ENCODE measurements around the gene CALN1.

The CALN1 gene

GRCh38 chr7:72275382-72276070 is 136.6 kb downstream of the CALN1 start (continued):
- TF ChIP-seq, protein P1, sequence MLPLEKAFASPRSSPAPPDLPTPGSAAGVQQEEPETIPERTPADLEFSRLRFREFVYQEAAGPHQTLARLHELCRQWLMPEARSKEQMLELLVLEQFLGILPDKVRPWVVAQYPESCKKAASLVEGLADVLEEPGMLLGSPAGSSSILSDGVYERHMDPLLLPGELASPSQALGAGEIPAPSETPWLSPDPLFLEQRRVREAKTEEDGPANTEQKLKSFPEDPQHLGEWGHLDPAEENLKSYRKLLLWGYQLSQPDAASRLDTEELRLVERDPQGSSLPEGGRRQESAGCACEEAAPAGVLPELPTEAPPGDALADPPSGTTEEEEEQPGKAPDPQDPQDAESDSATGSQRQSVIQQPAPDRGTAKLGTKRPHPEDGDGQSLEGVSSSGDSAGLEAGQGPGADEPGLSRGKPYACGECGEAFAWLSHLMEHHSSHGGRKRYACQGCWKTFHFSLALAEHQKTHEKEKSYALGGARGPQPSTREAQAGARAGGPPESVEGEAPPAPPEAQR (tag by site-specific recombination; IDR thresholded peaks at IDR 0.05) = no peak
- TF ChIP-seq ZNF202 (tag by site-specific recombination; IDR thresholded peaks at IDR 0.05; ENCODE audit: borderline replicate concordance) (no peak), ZXDB (tag by site-specific recombination; IDR thresholded peaks at IDR 0.05) (no peak)

- CTCF ChIA-PET = interaction anchor here (0.6 kb wide), 1 partner anchor 513 kb away, joined by 3 read pairs; no protein-coding TSS in a partner anchor
- no peak overlapping the region for H3K27ac ChIP-seq (ENCODE audit: extremely low read depth, low read depth, low read length)
- TF ChIP-seq, protein P2, sequence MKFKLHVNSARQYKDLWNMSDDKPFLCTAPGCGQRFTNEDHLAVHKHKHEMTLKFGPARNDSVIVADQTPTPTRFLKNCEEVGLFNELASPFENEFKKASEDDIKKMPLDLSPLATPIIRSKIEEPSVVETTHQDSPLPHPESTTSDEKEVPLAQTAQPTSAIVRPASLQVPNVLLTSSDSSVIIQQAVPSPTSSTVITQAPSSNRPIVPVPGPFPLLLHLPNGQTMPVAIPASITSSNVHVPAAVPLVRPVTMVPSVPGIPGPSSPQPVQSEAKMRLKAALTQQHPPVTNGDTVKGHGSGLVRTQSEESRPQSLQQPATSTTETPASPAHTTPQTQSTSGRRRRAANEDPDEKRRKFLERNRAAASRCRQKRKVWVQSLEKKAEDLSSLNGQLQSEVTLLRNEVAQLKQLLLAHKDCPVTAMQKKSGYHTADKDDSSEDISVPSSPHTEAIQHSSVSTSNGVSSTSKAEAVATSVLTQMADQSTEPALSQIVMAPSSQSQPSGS (tag by site-specific recombination; IDR thresholded peaks at IDR 0.05; ENCODE audit: low read depth) = no peak
- TF ChIP-seq, protein P3, sequence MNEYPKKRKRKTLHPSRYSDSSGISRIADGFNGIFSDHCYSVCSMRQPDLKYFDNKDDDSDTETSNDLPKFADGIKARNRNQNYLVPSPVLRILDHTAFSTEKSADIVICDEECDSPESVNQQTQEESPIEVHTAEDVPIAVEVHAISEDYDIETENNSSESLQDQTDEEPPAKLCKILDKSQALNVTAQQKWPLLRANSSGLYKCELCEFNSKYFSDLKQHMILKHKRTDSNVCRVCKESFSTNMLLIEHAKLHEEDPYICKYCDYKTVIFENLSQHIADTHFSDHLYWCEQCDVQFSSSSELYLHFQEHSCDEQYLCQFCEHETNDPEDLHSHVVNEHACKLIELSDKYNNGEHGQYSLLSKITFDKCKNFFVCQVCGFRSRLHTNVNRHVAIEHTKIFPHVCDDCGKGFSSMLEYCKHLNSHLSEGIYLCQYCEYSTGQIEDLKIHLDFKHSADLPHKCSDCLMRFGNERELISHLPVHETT (tag by site-specific recombination; IDR thresholded peaks at IDR 0.05) = no peak
- no peak for TF ChIP-seq ZNF571 (tag by site-specific recombination; IDR thresholded peaks at IDR 0.05)
- no peak for TF ChIP-seq ZNF529 (tag by site-specific recombination; IDR thresholded peaks at IDR 0.05; ENCODE audit: insufficient replicate concordance)
- TF ChIP-seq, protein P4, sequence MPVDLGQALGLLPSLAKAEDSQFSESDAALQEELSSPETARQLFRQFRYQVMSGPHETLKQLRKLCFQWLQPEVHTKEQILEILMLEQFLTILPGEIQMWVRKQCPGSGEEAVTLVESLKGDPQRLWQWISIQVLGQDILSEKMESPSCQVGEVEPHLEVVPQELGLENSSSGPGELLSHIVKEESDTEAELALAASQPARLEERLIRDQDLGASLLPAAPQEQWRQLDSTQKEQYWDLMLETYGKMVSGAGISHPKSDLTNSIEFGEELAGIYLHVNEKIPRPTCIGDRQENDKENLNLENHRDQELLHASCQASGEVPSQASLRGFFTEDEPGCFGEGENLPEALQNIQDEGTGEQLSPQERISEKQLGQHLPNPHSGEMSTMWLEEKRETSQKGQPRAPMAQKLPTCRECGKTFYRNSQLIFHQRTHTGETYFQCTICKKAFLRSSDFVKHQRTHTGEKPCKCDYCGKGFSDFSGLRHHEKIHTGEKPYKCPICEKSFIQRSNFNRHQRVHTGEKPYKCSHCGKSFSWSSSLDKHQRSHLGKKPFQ (tag by site-specific recombination; IDR thresholded peaks at IDR 0.05) = no peak
- TF ChIP-seq GLI2 (tag by site-specific recombination; IDR thresholded peaks at IDR 0.05; ENCODE audit: borderline replicate concordance, low read depth) = no peak
- no peak for TF ChIP-seq ZBTB20 (tag by site-specific recombination; IDR thresholded peaks at IDR 0.05)
- no peak for TF ChIP-seq ZNF239 (tag by site-specific recombination; IDR thresholded peaks at IDR 0.05)
- no peak for TF ChIP-seq ZNF776 (tag by site-specific recombination; IDR thresholded peaks at IDR 0.05; ENCODE audit: borderline replicate concordance)
- TF ChIP-seq ZNF416 (tag by site-specific recombination; IDR thresholded peaks at IDR 0.05) = no peak
- no peak for TF ChIP-seq ZNF747 (tag by site-specific recombination; IDR thresholded peaks at IDR 0.05)
- no peak for TF ChIP-seq ZXDB (tag by site-specific recombination; IDR thresholded peaks at IDR 0.05)
- TF ChIP-seq ZNF148 (tag by site-specific recombination; IDR thresholded peaks at IDR 0.05; ENCODE audit: borderline replicate concordance) = no peak
- no peaks in the 10 kb centered on the region for H3K9me3 ChIP-seq (ENCODE audit: control insufficient read depth, insufficient read depth, low read depth, low read length)
- no peaks in the 10 kb centered on the region for H3K4me1 ChIP-seq (ENCODE audit: control insufficient read depth, insufficient read depth, low read length)
- H3K36me3 ChIP-seq (ENCODE audit: control insufficient read depth in 2 of 2, insufficient read depth in 1 of 2, low read length in 2 of 2) = no peaks in the 10 kb centered on the region
- POLR2A ChIA-PET = no interaction called here
- no peak overlapping the region for H3K4me3 ChIP-seq (ENCODE audit: low read depth, low read length)
Observed at GRCh38 chr7:72272479-72272878, 139.7 kb downstream of the CALN1 start.
